ENCODE data around the gene OTOA.
"Not testable (repeated sequence)": the region's sequence is repeated elsewhere in the genome, so short reads cannot be mapped to it uniquely, and the experiment has no call there.

OTOA gene

GRCh38 chr16:21642861-21643260, 20.9 kb upstream of the OTOA start:
- no peak for DNase-seq

- no peak for DNase-seq
Observed at GRCh38 chr16:21643785-21644184, 20.0 kb upstream of the OTOA start.

DNA sequence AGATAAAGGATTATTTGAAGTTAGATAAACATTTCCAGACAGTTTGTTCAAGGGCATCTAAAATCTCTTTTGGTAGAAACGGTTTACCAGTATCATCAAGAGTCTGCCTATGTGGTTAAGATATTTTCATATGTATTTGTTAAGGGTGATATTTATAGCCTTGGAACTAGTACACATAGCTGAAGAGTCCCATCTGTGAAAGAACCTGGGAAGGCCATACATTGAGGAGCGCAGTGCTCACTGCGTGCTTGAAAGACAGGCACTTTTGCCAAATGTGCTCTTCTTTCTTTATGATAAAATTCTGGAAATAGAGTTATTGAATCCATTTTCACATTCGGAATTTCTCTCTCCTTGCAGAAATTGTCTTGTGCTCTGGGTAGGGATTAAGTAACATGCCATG, 19.1 kb upstream of the OTOA start:
- no peak for DNase-seq

GRCh38 chr16:21645261-21645721, 18.5 kb upstream of the OTOA start:
- DNase-seq: peak; percentile 65

- no peak for DNase-seq
Observed at GRCh38 chr16:21646091-21646490, 17.7 kb upstream of the OTOA start.

DNA sequence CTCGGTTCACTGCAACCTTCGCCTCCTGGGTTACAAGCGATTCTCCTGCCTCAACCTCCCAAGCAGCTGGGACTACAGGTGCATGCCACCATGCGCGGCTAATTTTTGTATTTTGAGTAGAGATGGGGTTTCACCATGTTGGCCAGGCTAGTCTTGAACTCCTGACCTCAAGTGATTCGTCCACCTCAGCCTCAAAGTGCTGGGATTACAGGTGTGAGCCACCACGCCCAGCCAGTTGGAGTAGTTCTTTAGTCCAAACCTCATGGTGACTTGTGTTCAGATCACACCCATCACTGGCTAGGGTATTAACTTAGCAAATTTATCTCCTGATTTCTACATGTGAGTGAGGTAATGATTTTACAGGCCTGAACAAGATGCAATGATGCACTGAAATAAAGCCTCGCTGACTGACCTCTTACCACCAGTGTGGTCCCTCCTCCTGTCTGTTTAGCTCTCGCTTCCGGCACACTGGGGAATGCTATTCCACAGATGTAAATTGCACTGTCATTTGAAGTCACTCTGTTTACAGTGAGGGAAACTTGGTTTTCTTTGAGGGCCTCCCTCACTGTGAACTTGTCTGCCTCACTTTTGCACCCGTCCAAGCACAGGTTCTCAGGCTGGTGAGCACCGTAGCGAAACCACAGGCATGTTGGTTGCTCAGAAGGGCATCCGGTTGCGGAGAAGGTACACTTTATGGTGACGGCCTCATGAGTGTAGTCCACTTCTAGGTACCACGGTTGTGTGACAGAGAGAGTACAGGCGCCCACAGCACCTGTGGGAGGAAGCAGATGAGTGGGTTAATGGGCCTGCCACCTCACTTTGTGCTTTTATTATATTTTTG, 16.8 kb upstream of the OTOA start:
- DNase-seq: peak; percentile 80

DNA sequence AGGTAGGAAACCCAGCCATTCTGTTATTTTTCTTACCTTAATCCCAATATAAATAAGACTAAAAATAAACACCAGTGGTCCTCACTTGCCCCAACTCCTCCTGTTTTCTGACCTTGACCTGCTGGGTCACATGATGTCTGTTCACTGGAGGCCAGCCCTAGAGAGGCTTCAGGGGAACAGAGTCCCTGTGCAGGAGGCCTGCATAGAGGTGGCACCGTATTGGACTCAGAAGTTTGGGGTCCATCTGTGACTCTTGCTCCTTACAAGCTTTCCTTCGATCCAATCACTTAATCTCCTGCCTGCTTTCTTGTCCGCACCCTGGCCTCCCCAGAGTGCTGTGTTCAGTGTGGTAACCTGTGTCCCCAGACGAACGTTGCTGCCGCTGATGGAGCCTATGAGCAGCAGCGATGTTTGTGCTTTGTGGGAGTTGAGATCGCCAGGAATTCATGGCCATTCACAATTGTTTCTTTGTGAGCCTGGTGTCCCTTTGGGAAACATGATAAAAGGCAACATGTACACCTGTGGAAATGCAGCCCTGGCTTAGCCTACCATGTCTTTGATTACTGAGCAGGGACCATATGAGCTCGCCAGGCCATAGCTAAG, 16.1 kb upstream of the OTOA start:
- no peak for DNase-seq

- DNase-seq: not testable (repeated sequence)
Observed at GRCh38 chr16:21649826-21650406, 13.9 kb upstream of the OTOA start.

GRCh38 chr16:21650521-21650920, 13.2 kb upstream of the OTOA start:
- DNase-seq: no peak

GRCh38 chr16:21651515-21651914, 12.3 kb upstream of the OTOA start:
- no peak for DNase-seq

DNA sequence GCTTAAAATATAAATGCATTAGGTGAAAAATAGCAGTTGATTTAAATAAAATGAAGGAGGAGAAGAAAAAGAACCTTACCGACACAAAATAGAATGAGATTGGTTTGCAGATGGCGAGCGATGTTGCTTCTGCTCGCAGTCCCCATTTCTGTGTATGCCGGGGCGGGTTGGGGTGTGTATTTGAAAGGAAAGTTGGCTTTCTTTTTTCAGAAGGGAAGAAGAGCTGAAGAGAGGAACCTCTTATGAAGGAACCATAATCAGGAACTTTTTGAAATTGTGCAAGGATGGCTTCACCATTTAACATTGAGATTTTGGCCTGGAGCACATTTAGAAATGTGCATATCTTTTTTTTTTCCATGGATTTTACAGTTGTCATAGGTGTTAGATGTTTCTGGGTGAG, 11.3 kb upstream of the OTOA start, which contains the start of gene IGSF6:
Gene IGSF6 (minus strand): TSS at position 156 of the 400 bp plus-strand sequence. CDS start 10 bp downstream, at position 146.
- no peak for DNase-seq

DNA sequence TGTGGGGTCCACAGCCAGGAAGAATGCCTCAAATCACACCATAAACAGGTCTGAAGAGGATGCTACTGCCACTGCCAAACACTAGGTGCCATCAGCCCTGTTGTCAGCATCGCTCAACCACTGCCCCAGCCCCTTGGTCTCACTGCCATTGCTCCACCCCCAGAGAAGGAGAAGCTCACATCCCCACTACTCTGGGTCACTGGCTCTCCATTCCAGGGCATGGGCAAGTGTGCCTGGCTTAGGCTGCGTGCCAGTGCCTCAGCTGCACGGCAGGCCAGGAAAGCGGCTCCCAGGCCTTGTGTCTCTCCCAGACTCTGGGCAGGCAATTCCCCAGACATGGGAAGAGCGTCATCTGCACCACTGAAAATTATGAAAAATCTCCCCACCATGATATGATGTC, 10.2 kb upstream of the OTOA start:
- DNase-seq: no peak

GRCh38 chr16:21654466-21654865, 9.3 kb upstream of the OTOA start:
- DNase-seq: no peak

DNA sequence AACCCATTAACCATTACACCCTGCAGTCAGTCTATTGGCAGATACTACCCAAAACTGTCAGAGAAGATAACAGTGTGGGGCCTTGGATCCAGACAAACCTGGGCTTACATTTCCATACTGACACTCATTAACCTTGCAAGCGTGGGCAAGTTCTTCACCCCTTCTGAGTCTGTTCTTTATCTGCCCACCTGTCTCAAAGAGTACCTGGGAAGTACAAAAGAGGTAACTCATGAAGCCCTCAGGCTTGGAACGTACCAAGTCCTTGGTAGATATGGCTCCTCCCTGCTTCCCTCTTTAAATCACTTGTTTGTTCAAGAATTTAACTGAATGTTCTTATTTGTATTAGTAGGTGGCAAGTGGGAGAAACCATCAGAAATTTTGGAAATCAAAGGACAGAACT, 8.9 kb upstream of the OTOA start:
- no peak for DNase-seq

- DNase-seq: peak; percentile 74
Observed at GRCh38 chr16:21656795-21657768, 6.7 kb upstream of the OTOA start.

GRCh38 chr16:21659124-21659523, 4.6 kb upstream of the OTOA start:
- no peak for DNase-seq

DNA sequence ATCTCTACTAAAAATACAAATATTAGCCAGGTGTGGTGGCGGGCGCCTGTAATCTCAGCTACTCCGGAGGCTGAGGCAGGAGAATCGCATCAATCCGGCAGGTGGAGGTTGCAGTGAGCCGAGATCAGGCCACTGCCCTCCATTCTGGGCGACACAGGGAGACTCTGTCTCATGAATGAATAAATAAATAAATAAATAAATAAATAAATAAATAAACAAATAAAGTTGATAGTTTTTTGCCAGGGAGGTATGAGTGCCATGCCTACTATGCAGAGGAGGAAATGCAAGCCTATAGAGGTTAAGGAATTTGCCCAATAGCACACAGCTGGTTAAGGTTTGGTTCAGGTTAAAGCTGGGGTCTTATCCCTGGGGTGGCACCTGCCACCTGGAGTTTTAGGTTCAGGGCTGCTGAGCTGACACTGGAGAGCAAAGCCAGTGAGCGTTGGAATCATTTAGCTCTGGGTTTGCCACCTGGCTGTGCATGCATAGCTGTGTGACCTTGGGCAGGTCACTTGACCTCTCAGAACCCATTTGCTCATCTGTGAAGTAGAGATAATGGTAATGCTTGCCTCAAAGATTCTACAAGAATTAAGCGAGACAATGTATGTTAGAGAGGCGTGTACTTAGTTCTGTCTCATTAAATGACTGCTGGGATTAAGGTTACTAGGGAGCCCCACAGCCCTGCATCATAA, 1.2 kb downstream of the OTOA start:
- DNase-seq: no peak

DNA sequence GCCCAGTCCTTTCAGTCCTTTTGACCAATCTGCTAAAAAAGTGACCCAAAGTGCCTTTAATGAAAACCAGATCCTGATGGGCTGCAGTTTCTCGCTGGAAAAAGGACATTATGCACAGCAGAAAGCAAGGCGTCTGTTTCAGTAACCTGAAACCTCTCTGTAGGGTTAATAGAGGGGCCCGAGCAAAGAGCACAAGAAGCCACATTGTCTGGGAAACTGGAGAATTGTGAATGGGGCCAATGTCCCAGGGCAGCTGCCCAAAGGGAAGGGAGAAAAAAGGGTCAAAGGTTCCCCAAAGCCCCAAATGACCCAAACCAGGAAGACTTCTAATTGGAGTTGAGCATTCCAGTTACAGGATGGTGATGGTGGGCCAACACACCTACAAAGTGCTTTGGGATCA, 3.0 kb downstream of the OTOA start:
- no peak for DNase-seq

- DNase-seq: no peak
Observed at GRCh38 chr16:21667575-21667974, 3.8 kb downstream of the OTOA start.

GRCh38 chr16:21673469-21673868, 9.7 kb downstream of the OTOA start:
- no peak for DNase-seq

GRCh38 chr16:21674456-21674855, 10.7 kb downstream of the OTOA start:
- DNase-seq: not testable (repeated sequence)

- DNase-seq: not testable (repeated sequence)
Observed at GRCh38 chr16:21680714-21681113, 16.9 kb downstream of the OTOA start.

Measured in CD4-positive, alpha-beta T cell treated with Interleukin-12 subunit alpha and Interleukin-12 subunit beta, for 1 hour (primary cell).